Stimulated activated CD4-positive, alpha-beta T cell treated with anti-CD3 and anti-CD28 coated beads, Interleukin-4, amount 100 ng/mL, for 1 hour (primary cell): ENCODE data around the gene NDUFS6.
"Not testable (repeated sequence)": the region's sequence is repeated elsewhere in the genome, so short reads cannot be mapped to it uniquely, and the experiment has no call there.

Source experiments
- DNase-seq: peaks from one replicate; pipeline ENCODE4 v3.0.0-alpha.2; 2020

Gene NDUFS6

GRCh38 chr5:1784197-1785050 lies 16.8 kb upstream of the NDUFS6 start:
- DNase-seq, result no peak

- no peak for DNase-seq
Measured at GRCh38 chr5:1785062-1785461, 16.1 kb upstream of the NDUFS6 start.

GRCh38 chr5:1785984-1786383 lies 15.2 kb upstream of the NDUFS6 start:
- DNase-seq, result no peak

GRCh38 chr5:1786621-1787471 lies 14.4 kb upstream of the NDUFS6 start:
- DNase-seq, result no peak

- no peak for DNase-seq
Measured at GRCh38 chr5:1787472-1788047, 13.6 kb upstream of the NDUFS6 start.

- no peak for DNase-seq
Measured at GRCh38 chr5:1788200-1788599, 13.0 kb upstream of the NDUFS6 start.

- DNase-seq, result no peak
Measured at GRCh38 chr5:1788828-1789227, 12.4 kb upstream of the NDUFS6 start.

- DNase-seq, result not testable (repeated sequence)
Measured at GRCh38 chr5:1789438-1789833, 11.8 kb upstream of the NDUFS6 start.

- DNase-seq, result no peak
Measured at GRCh38 chr5:1789834-1790471, 11.3 kb upstream of the NDUFS6 start.

GRCh38 chr5:1791176-1791575 lies 10.0 kb upstream of the NDUFS6 start:
- no peak for DNase-seq

GRCh38 chr5:1792842-1793266 lies 8.4 kb upstream of the NDUFS6 start:
- peak; percentile 58 for DNase-seq

GRCh38 chr5:1793301-1793740 lies 7.9 kb upstream of the NDUFS6 start:
- DNase-seq, result no peak

- no peak for DNase-seq
Measured at GRCh38 chr5:1793966-1794900, 7.0 kb upstream of the NDUFS6 start.

GRCh38 chr5:1794901-1795290 lies 6.3 kb upstream of the NDUFS6 start:
- no peak for DNase-seq

GRCh38 chr5:1795506-1795905 lies 5.7 kb upstream of the NDUFS6 start:
- DNase-seq, result no peak

GRCh38 chr5:1795931-1796330 lies 5.3 kb upstream of the NDUFS6 start:
- DNase-seq, result no peak

GRCh38 chr5:1796371-1797102 lies 4.7 kb upstream of the NDUFS6 start:
- no peak for DNase-seq

GRCh38 chr5:1797103-1797800 lies 4.0 kb upstream of the NDUFS6 start:
- no peak for DNase-seq

- DNase-seq, result no peak
Measured at GRCh38 chr5:1797855-1798254, 3.4 kb upstream of the NDUFS6 start.

- DNase-seq, result not testable (repeated sequence)
Measured at GRCh38 chr5:1798589-1798988, 2.6 kb upstream of the NDUFS6 start.
